BLaER1 (cell line): ENCODE measurements around the gene SCFD2.

Experiments
- H3K27ac ChIP-seq: shearing (Covaris generic); formaldehyde crosslinking; 2 replicates; pipeline ENCODE4 v1.8.1; 2022
- H3K27me3 ChIP-seq: shearing (Covaris generic); formaldehyde crosslinking; 2 replicates; pipeline ENCODE4 v1.8.1; 2022
- H3K36me3 ChIP-seq: shearing (Covaris generic); formaldehyde crosslinking; 2 replicates; pipeline ENCODE4 v1.8.1; 2022
- H3K4me1 ChIP-seq: shearing (Covaris generic); formaldehyde crosslinking; 2 replicates; pipeline ENCODE4 v1.8.1; 2022
- H3K4me2 ChIP-seq: shearing (Covaris generic); formaldehyde crosslinking; 2 replicates; pipeline ENCODE4 v1.8.1; 2022
- H3K4me3 ChIP-seq: shearing (Covaris generic); formaldehyde crosslinking; 2 replicates; pipeline ENCODE4 v1.8.1; 2022
- H3K9ac ChIP-seq: shearing (Covaris generic); formaldehyde crosslinking; 2 replicates; pipeline ENCODE4 v1.8.1; 2022
- H3K9me3 ChIP-seq: shearing (Covaris generic); formaldehyde crosslinking; 2 replicates; pipeline ENCODE4 v1.8.1; 2022
- H4K20me1 ChIP-seq: shearing (Covaris generic); formaldehyde crosslinking; 2 replicates; pipeline ENCODE4 v1.8.1; 2022
- Cebpa-rat ChIP-seq: shearing (Covaris generic); IDR thresholded peaks from 2 replicates; pipeline ENCODE4 v1.8.1; 2022

SCFD2 gene

DNA sequence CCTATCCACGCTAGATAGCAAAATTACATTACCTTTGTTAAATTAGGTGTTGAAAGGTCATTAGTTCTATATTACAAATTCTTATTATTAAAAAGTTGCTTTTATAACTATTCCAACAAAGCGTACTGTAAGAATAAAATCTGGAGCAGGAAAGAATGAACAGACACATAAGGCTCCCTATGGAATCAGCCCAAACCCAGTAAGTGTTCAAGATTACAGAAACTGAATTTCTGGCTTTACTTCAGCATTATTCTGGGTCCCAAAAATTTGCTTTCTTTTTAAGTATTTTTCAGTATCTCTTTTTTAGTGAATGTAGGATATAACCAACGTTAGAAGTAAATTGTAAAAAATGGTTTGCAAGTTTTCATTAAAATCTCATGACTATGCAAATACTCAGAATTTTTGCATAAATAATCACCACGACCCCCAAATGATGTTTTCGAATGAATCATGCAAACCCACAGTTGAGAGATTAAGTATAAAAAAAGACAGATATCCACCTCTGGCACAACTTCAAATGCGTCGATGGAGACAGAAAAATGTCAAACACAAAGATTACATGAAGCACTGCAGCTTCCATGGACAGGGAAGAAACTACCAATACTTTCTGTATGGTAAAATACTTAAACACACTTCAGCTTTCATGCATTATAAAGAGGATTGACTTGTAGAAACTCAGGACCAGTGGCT is 265.2 kb downstream of the SCFD2 start:
- H3K4me2 ChIP-seq = no peak overlapping the region
- no peak overlapping the region for H3K9ac ChIP-seq
- H3K36me3 ChIP-seq = peaks cover 4% of the 10 kb centered on the region; the same call in 1 of the 2 replicates

DNA sequence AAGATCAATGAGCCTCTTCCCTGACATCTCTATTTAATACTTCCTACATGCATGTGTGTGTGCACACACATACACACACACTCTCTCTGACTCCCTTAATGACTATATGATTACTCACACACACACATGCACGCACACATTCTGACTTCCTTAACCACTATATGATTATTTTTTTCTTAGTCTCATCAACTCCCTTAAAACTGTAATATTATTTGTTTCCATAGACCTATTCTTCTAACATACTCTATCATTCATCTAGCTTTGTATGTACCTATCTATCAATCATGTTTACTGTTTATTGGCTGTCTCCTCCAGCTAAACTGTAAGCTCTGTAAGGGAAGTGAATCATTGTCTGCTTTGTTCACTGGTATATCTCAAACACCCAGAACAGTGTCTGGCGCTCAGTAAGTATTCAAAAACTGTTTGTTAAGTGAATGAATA is 267.2 kb downstream of the SCFD2 start:
- Histone ChIP-seq H3K4me2 (no peak overlapping the region), H3K27ac (no peak overlapping the region), H3K9me3 (peaks cover 8% of the 10 kb centered on the region), H3K36me3 (peaks cover 4% of the 10 kb centered on the region; the same call in 1 of the 2 replicates), H3K27me3 (no peaks in the 10 kb centered on the region), H3K9ac (no peak overlapping the region), H3K4me3 (no peak overlapping the region), H3K4me1 (no peaks in the 10 kb centered on the region), H4K20me1 (no peaks in the 10 kb centered on the region)
- no peak for TF ChIP-seq Cebpa-rat

More for the DNA sequence above, 265.2 kb downstream of the SCFD2 start:
- no peak for TF ChIP-seq Cebpa-rat
- H3K27ac ChIP-seq = no peak overlapping the region
- no peaks in the 10 kb centered on the region for H3K4me1 ChIP-seq
- no peaks in the 10 kb centered on the region for H3K27me3 ChIP-seq
- H3K4me3 ChIP-seq = no peak overlapping the region
- H3K9me3 ChIP-seq = peaks cover 8% of the 10 kb centered on the region
- H4K20me1 ChIP-seq = no peaks in the 10 kb centered on the region

DNA sequence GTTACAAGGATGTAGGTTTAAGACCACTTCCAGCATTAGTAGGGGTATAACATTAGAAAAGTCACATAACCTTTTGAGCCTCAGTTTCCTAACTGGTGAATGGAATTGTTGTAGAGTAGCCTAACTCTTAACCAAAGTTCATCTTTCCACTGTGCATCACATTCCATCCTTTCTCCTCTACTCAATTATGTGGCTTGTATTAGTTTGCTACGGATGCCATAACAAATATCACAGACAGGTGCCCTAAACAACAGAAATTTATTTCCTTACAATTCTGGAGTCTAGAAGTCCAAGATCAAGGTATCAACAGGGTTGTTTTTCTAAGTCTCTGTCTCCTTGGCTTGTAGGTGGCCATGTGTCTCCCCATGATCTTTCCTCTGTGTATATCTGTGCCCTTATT is 271.8 kb downstream of the SCFD2 start:
- no peak overlapping the region for H3K4me2 ChIP-seq
- TF ChIP-seq Cebpa-rat = no peak
- no peaks in the 10 kb centered on the region for H3K27me3 ChIP-seq
- H3K9ac ChIP-seq = no peak overlapping the region
- H4K20me1 ChIP-seq = no peaks in the 10 kb centered on the region
- H3K4me3 ChIP-seq = no peak overlapping the region
- H3K36me3 ChIP-seq = peaks cover 4% of the 10 kb centered on the region; the same call in 1 of the 2 replicates
- no peak overlapping the region for H3K27ac ChIP-seq
- H3K4me1 ChIP-seq = peaks cover 8% of the 10 kb centered on the region
- H3K9me3 ChIP-seq = peaks cover 8% of the 10 kb centered on the region

DNA sequence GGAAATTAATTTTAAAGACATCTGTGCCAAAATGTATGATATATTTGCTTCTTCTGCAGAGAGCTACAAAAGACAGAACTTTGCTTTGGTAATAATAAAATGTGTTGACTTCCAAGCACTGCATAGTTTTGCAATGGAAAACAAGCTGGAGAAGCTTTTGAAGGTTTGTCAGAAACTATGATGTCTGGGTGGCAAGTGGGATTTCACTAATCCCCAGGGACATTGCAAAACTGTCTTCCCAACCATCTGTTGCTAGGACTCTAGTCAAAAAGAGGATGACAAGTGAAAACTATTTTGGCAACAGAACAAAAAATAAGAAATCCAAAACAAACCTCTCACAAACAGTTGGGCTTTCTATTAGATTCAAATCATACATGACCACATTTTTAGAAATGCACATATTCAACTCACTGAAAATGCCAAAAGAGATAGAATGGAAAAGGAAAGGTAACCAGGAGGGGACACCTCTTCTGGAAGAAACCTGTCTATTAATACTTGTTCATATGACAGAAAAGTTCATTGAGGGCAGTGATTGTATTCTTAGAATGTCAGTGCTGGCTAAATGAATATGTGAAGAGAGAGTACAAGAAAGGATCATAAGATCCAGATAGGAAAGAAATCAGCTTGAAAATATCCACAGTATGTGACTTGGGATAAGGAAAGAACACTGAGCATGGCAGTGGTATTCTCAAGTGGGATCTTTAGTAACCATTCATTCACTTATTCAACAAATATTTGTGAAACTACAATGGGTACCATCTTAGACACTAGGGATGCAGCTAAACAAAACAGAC is 275.7 kb downstream of the SCFD2 start:
- Histone ChIP-seq H3K27me3 (no peaks in the 10 kb centered on the region), H3K9me3 (peaks cover 14% of the 10 kb centered on the region), H3K4me2 (peak overlapping the region; percentile 13), H3K36me3 (no peaks in the 10 kb centered on the region), H3K4me3 (no peak overlapping the region), H3K27ac (no peak overlapping the region), H3K9ac (no peak overlapping the region), H3K4me1 (peaks cover 8% of the 10 kb centered on the region), H4K20me1 (no peaks in the 10 kb centered on the region)
- no peak for TF ChIP-seq Cebpa-rat

DNA sequence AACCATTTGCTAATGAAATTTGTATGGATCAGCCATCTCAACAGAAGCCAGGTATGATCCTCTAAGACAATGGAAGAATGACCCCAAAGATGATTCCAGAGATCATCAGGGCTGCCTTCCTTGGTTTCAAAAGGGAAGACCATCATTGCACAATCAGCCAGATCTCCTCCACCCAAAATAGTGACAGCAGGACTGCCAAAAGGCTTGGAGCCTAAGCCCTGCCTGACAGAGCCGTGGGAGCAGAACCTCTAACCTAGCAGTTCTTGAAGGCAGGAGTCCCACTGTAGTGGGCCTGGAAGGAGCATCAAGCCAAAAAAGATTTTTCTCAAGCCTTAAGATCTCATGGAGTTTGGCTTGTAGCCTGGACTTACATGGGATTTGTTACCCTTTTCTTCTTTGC is 277.7 kb downstream of the SCFD2 start:
- Histone ChIP-seq H3K9ac (no peak overlapping the region), H3K27me3 (no peaks in the 10 kb centered on the region), H3K4me2 (no peak overlapping the region), H3K9me3 (peaks cover 30% of the 10 kb centered on the region), H4K20me1 (no peaks in the 10 kb centered on the region), H3K36me3 (0 out of 2 replicates have a peak, but pooled peaks cover 5% of the 10 kb centered on the region), H3K4me1 (peaks cover 8% of the 10 kb centered on the region), H3K4me3 (no peak overlapping the region), H3K27ac (no peak overlapping the region)
- no peak for TF ChIP-seq Cebpa-rat

DNA sequence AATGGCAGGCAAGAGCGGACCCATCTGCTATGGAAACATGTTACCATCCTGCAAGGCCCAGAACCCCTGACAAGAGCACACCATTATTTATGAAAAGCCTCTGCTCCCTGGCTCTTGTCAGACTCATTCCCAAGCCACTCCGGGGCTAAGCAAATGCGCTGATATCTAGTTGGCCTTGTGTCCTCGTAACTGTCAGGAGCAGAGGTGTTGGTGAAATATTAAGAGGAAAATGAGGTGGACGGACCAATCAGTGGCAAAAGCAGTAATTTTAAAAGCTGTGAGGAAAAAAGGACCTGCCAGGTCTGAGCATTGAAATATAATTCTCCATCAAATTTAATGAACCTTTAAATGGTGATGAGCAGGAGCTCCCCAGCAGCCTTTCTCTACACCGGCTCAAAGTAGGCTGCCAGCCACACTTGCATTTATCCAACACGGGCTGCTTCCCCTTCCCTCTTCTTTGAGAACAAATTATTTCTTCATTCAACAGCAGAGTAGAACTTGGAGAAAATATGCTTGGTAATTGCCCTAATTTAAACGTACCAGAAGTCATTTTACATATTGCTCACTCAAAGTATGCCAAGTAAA is 289.4 kb downstream of the SCFD2 start:
- H3K9ac ChIP-seq = no peak overlapping the region
- no peak overlapping the region for H3K27ac ChIP-seq
- 0 out of 2 replicates have a peak, but pooled peaks cover 4% of the 10 kb centered on the region for H3K9me3 ChIP-seq
- H4K20me1 ChIP-seq = no peaks in the 10 kb centered on the region
- H3K4me3 ChIP-seq = no peak overlapping the region
- no peak for TF ChIP-seq Cebpa-rat
- H3K4me1 ChIP-seq = no peaks in the 10 kb centered on the region
- no peaks in the 10 kb centered on the region for H3K36me3 ChIP-seq
- no peaks in the 10 kb centered on the region for H3K27me3 ChIP-seq
- no peak overlapping the region for H3K4me2 ChIP-seq

DNA sequence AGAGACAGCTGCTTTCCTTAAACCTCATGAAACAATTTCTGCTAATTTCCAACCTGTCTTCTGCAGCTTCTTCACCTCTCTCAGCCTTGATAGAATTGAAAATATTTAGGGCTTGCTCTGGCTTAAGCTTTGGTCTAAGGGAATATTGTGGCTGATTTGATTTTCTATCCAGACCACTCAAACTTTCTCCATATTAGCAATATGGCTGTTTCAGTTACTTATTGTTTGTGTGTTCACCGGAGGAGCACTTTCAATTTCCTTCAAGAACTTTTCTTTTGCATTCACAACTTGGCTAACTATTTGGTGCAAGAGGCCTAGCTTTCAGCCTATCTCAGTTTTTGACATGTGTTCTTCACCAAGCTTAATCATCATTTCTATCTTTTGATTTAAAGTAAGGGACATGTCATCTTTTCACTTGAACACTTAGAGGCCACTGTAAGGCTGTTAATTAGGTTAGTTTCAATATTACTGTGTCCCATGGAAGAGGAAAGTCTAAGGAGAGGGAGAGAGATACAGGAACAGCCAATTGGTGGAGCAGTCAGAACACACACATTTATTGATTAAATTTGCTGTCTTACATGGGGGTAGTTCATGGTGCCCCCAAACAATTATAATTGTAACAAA is 290.6 kb downstream of the SCFD2 start:
- Histone ChIP-seq H3K9me3 (0 out of 2 replicates have a peak, but pooled peaks cover 4% of the 10 kb centered on the region), H3K27me3 (no peaks in the 10 kb centered on the region), H3K4me3 (no peak overlapping the region), H3K36me3 (no peaks in the 10 kb centered on the region), H3K4me2 (no peak overlapping the region), H3K4me1 (no peaks in the 10 kb centered on the region), H3K27ac (no peak overlapping the region), H3K9ac (no peak overlapping the region), H4K20me1 (no peaks in the 10 kb centered on the region)
- TF ChIP-seq Cebpa-rat = no peak

DNA sequence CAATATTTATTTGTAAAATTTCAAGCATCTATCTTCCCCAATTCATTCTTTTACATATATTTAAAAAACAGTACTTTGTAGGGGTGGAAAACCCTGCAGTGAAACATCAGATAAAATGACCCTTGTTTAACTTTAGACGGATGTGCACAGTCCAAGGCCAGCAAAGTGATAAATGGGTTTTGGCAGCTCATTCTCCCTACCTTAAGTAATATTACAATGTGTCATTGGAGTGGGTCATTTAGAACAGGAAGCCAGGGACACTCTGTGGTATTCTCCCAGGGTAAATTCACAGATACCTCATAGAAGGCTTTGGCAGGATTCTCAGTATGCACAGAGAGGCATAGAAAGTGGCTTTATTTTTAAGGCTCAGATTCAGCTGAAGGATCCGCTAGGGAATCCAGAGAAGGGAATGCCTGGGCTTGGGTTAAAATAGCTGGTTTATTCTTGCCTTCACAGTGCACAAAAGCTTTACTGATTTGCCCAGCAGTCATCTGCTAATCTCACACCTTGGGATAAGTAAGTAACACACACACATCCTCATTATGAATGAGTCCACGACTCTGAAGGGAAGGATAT is 297.0 kb downstream of the SCFD2 start:
- TF ChIP-seq Cebpa-rat = no peak
- no peaks in the 10 kb centered on the region for H4K20me1 ChIP-seq
- H3K9ac ChIP-seq = no peak overlapping the region
- peaks cover 20% of the 10 kb centered on the region for H3K9me3 ChIP-seq
- no peak overlapping the region for H3K4me3 ChIP-seq
- H3K36me3 ChIP-seq = peaks cover 11% of the 10 kb centered on the region
- no peak overlapping the region for H3K4me2 ChIP-seq
- no peaks in the 10 kb centered on the region for H3K4me1 ChIP-seq
- no peaks in the 10 kb centered on the region for H3K27me3 ChIP-seq
- H3K27ac ChIP-seq = no peak overlapping the region

DNA sequence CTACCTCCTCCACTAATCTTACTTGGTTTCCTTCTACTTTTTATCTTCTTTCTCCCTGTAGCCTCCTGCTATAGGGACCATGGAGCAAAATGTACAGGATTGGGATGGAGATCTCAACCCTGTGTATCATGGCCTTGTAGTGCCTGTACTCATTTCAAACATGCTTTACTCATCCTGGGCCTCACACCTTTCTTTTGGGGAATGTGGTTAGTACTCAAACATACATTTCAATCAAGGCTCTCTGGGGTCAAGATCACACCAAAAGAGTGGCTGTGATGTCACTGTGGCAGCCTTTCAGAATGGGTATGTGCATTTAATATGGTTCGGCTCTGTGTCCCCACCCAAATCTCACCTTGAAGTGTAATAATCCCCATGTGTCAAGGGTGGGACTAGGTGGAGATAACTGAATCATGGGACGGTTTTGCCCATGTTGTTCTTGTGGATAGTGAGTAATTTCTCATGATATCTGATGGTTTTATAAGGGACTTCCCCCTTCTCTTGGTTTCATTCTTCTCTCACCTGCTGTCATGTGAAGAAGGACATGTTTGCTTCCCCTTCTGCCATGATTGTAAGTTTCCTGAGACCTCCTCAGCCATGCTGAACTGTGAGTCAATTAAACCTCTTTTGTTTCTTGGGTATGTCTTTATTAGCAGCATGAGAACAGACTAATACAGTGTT is 298.6 kb downstream of the SCFD2 start:
- H3K4me2 ChIP-seq = no peak overlapping the region
- H3K9ac ChIP-seq = no peak overlapping the region
- peaks cover 11% of the 10 kb centered on the region for H3K36me3 ChIP-seq
- H3K4me3 ChIP-seq = no peak overlapping the region
- H3K27me3 ChIP-seq = no peaks in the 10 kb centered on the region
- H4K20me1 ChIP-seq = no peaks in the 10 kb centered on the region
- no peak overlapping the region for H3K27ac ChIP-seq
- peaks cover 20% of the 10 kb centered on the region for H3K9me3 ChIP-seq
- TF ChIP-seq Cebpa-rat = no peak
- H3K4me1 ChIP-seq = no peaks in the 10 kb centered on the region
